H1 (cell line): Measurements from ENCODE around the gene FKBP8. TPM values are rescaled to one million over a fixed set of nuclear protein-coding genes. Genes with fewer than 3 reads are reported as not detected.

Source experiments
- CTCF ChIA-PET: fragments of 300-600 bp; sonication (Branson Sonifier 250); formaldehyde crosslinking; loops from one replicate; lab custom pipeline; 2021; ENCODE audit not compliant: partially characterized antibody; lab: Charles Lee
- POLR2A ChIA-PET: fragments of 300-600 bp; sonication (Branson Sonifier 250); formaldehyde crosslinking; loops from one replicate; lab custom pipeline; 2021; ENCODE audit warnings: inconsistent platforms; ENCODE audit not compliant: partially characterized antibody; lab: Charles Lee
- DNase-seq, 2 experiments: peaks; one replicate each; pipeline versions ENCODE4 v3.0.0 to v3.0.0-alpha.2; 2010 to 2022; ENCODE audit warnings: low spot score in 2 of 2, low read depth in 1 of 2, mixed read lengths in 1 of 2
- FAIRE-seq: peaks from 2 replicates; lab custom pipeline; 2011; peaks lifted over from hg19 to GRCh38; lab: Jason Lieb, UNC
- H2AFZ ChIP-seq: 2 replicates; pipeline ENCODE4 v1.8.1; 2012; ENCODE audit warnings: low read length, inconsistent platforms
- H2AK5ac ChIP-seq: 2 replicates; pipeline ENCODE4 v1.6.1; 2013; ENCODE audit warnings: low read depth, low read length
- H2BK120ac ChIP-seq: replicated peaks from 2 replicates; pipeline ENCODE3; 2013; ENCODE audit warnings: low read depth, low read length, inconsistent platforms
- H2BK12ac ChIP-seq: 2 replicates; pipeline ENCODE4 v1.6.1; 2013; ENCODE audit warnings: low read depth, low read length
- H2BK15ac ChIP-seq: 2 replicates; pipeline ENCODE4 v1.6.1; 2013; ENCODE audit warnings: low read length
- H2BK20ac ChIP-seq: 2 replicates; pipeline ENCODE4 v1.6.1; 2013; ENCODE audit warnings: low read length
- H2BK5ac ChIP-seq: 2 replicates; pipeline ENCODE4 v1.6.1; 2013; ENCODE audit warnings: low read depth, low read length
- H3K14ac ChIP-seq: 2 replicates; pipeline ENCODE4 v1.6.1; 2013; ENCODE audit warnings: inconsistent platforms; ENCODE audit not compliant: insufficient read length
- H3K18ac ChIP-seq: 2 replicates; pipeline ENCODE4 v1.6.1; 2013; ENCODE audit warnings: low read length; ENCODE audit errors: extremely low read depth
- H3K23ac ChIP-seq: 2 replicates; pipeline ENCODE4 v1.6.1; 2013; ENCODE audit warnings: inconsistent platforms; ENCODE audit not compliant: insufficient read length
- H3K23me2 ChIP-seq: 2 replicates; pipeline ENCODE4 v1.6.1; 2013; ENCODE audit warnings: low read depth, low read length
- H3K27ac ChIP-seq: 2 replicates; pipeline ENCODE4 v1.6.1; 2011; ENCODE audit warnings: low read depth, low read length, inconsistent platforms
- H3K27me3 ChIP-seq, 4 experiments: replicated peaks in 1 of 4; 1 replicate in 1 of 4; 2 replicates in 3 of 4; pipeline versions ENCODE4 v1.6.1 to v1.8.1; 2011 to 2013; ENCODE audit warnings: low read length in 3 of 4, mild to moderate bottlenecking in 3 of 4, inconsistent platforms in 2 of 4, mixed read lengths in 2 of 4, moderate library complexity in 1 of 4; ENCODE audit not compliant: control insufficient read depth in 3 of 4, insufficient read depth in 3 of 4; ENCODE audit errors: extremely low read depth in 1 of 4
- H3K36me3 ChIP-seq, 4 experiments: 2 replicates each; pipeline versions ENCODE4 v1.6.1 to v1.8.1; 2011 to 2013; ENCODE audit warnings: mild to moderate bottlenecking in 4 of 4, low read length in 3 of 4, moderate library complexity in 2 of 4, control low read depth in 1 of 4, inconsistent platforms in 1 of 4; ENCODE audit not compliant: insufficient read depth in 4 of 4, control insufficient read depth in 2 of 4
- H3K4ac ChIP-seq: replicated peaks from 2 replicates; pipeline ENCODE3; 2013; ENCODE audit warnings: low read length, low read depth, mixed read lengths, inconsistent platforms; ENCODE audit not compliant: insufficient read length
- H3K4me1 ChIP-seq, 4 experiments: replicated peaks in 1 of 4; 1 replicate in 1 of 4; 2 replicates in 3 of 4; pipeline versions ENCODE4 v1.6.1 to v1.8.1; 2011 to 2013; ENCODE audit warnings: low read length in 3 of 4, inconsistent platforms in 2 of 4, mixed read lengths in 1 of 4; ENCODE audit not compliant: insufficient read depth in 4 of 4, control insufficient read depth in 3 of 4
- H3K4me2 ChIP-seq, 2 experiments: 2 replicates each; pipeline versions ENCODE4 v1.6.1 to v1.8.1; 2011 to 2013; ENCODE audit warnings: low read depth in 2 of 2, low read length in 2 of 2, control low read depth in 1 of 2, inconsistent platforms in 1 of 2, mild to moderate bottlenecking in 1 of 2; ENCODE audit not compliant: insufficient read depth in 1 of 2
- H3K4me3 ChIP-seq, 4 experiments: fragments of 200-600, 300-600 bp in 1 of 4; sonication (generic), shearing (Covaris generic), sonication (Bioruptor Twin) in 1 of 4; 2 replicates each; pipeline versions ENCODE4 v1.5.1 to v1.8.1; 2011 to 2016; ENCODE audit warnings: low read length in 4 of 4, low read depth in 3 of 4, control low read depth in 2 of 4, inconsistent platforms in 2 of 4, mild to moderate bottlenecking in 2 of 4, mixed read lengths in 1 of 4, moderate library complexity in 1 of 4; ENCODE audit not compliant: insufficient read depth in 2 of 4; ENCODE audit errors: extremely low read depth in 1 of 4
- H3K56ac ChIP-seq: replicated peaks from 2 replicates; pipeline ENCODE3; 2013; ENCODE audit warnings: low read depth, mild to moderate bottlenecking, mixed read lengths, low read length, inconsistent platforms; ENCODE audit not compliant: insufficient read length
- H3K79me1 ChIP-seq: 2 replicates; pipeline ENCODE4 v1.6.1; 2013; ENCODE audit warnings: low read depth, low read length, control low read depth
- H3K79me2 ChIP-seq, 2 experiments: 2 replicates each; pipeline versions ENCODE4 v1.6.1 to v1.8.1; 2012 to 2013; ENCODE audit warnings: low read length in 2 of 2, mild to moderate bottlenecking in 2 of 2, inconsistent platforms in 1 of 2; ENCODE audit not compliant: insufficient read depth in 2 of 2, control insufficient read depth in 1 of 2
- H3K9ac ChIP-seq, 4 experiments: replicated peaks in 1 of 4; 1 replicate in 1 of 4; 2 replicates in 3 of 4; pipeline versions ENCODE4 v1.6.1 to v1.8.1; 2011 to 2013; ENCODE audit warnings: low read depth in 3 of 4, low read length in 3 of 4, control low read depth in 2 of 4, mild to moderate bottlenecking in 2 of 4, moderate library complexity in 2 of 4, inconsistent platforms in 1 of 4; ENCODE audit errors: extremely low read depth in 1 of 4
- H3K9me3 ChIP-seq, 2 experiments: 2 replicates each; pipeline versions ENCODE4 v1.6.1 to v1.8.1; 2012 to 2013; ENCODE audit warnings: mild to moderate bottlenecking in 2 of 2, moderate library complexity in 2 of 2, control low read depth in 1 of 2, inconsistent platforms in 1 of 2, low read depth in 1 of 2, low read length in 1 of 2, mixed read lengths in 1 of 2; ENCODE audit not compliant: insufficient read depth in 2 of 2
- H4K20me1 ChIP-seq, 2 experiments: replicated peaks in 1 of 2; 2 replicates each; pipeline versions ENCODE3 to v1.8.1; 2011 to 2013; ENCODE audit warnings: inconsistent platforms in 2 of 2, low read length in 2 of 2, mild to moderate bottlenecking in 1 of 2; ENCODE audit not compliant: insufficient read depth in 2 of 2, control insufficient read depth in 1 of 2
- H4K5ac ChIP-seq: 2 replicates; pipeline ENCODE4 v1.6.1; 2013; ENCODE audit warnings: low read length, low read depth, mixed read lengths, inconsistent platforms; ENCODE audit not compliant: insufficient read length
- H4K8ac ChIP-seq: 2 replicates; pipeline ENCODE4 v1.8.0; 2013; ENCODE audit warnings: mild to moderate bottlenecking, moderate library complexity, low read length, inconsistent platforms; ENCODE audit not compliant: insufficient read depth; ENCODE audit errors: extremely low read depth
- H4K91ac ChIP-seq: replicated peaks from 2 replicates; pipeline ENCODE3; 2013; ENCODE audit warnings: low read length, mixed read lengths, inconsistent platforms; ENCODE audit not compliant: insufficient read length
- CHD2 ChIP-seq: IDR thresholded peaks from 2 replicates; pipeline ENCODE4 v1.6.1; 2012; ENCODE audit warnings: low read length, improper control_type of control experiment
- WGBS, 2 experiments: shearing (Covaris generic) in 1 of 2; methylation state at CpG; one replicate each; pipeline versions ENCODE4 v1.1.6 to v1.1.7; 2013 to 2015; ENCODE audit warnings: low lambda C conversion rate in 2 of 2, mixed read lengths in 2 of 2, inconsistent platforms in 1 of 2, low coverage in 1 of 2, missing lambda C conversion rate in 1 of 2; ENCODE audit not compliant: insufficient replicate concordance in 2 of 2, insufficient coverage in 1 of 2, insufficient read length in 1 of 2; ENCODE audit errors: extremely low coverage in 1 of 2, missing lambda C conversion rate in 1 of 2; 5-methylcytosine and 5-hydroxymethylcytosine counted together
- polyA plus RNA-seq, 7 experiments: library from polyadenylated mRNA; depleted of rRNA in 3 of 7; stranded (reverse) in 5 of 7; unstranded in 2 of 7; fragments of >200 nt in 5 of 7; fragments of 200-250 nt in 2 of 7; gene quantifications; 1 replicate in 5 of 7; 2 replicates in 1 of 7; 4 replicates in 1 of 7; pipeline versions ENCODE4 v1.2.1 to v1.2.3, GENCODE V29; 2011 to 2013; ENCODE audit warnings: missing spikeins in 2 of 7, mixed read lengths in 2 of 7
- total RNA-seq: library from RNA; stranded (reverse); fragmentation: NEBNext Ultra II Directional; extraction: Animal tissue kit (Norgen Biotek cat#: 25700); gene quantifications from 2 replicates; pipeline ENCODE4 v1.2.1, GENCODE V29; 2021
- TF ChIP-seq, protein P1 (sequence below), 3 experiments: IDR thresholded peaks; 1 replicate in 2 of 3; 2 replicates in 1 of 3; pipeline versions ENCODE4 v1.5.1 to v1.6.1; 2011; ENCODE audit warnings: low read length in 3 of 3, mild to moderate bottlenecking in 3 of 3, inconsistent platforms in 2 of 3, low read depth in 1 of 3, moderate library complexity in 1 of 3; ENCODE audit not compliant: insufficient read depth in 1 of 3; ENCODE audit errors: control extremely low read depth in 1 of 3

Gene FKBP8
- total and polyA plus RNA-seq, 2 of the 8 experiments (the other 6 are each of a cell fraction or from before 2014, with no cell fraction given) = 264 to 309 TPM

DNA sequence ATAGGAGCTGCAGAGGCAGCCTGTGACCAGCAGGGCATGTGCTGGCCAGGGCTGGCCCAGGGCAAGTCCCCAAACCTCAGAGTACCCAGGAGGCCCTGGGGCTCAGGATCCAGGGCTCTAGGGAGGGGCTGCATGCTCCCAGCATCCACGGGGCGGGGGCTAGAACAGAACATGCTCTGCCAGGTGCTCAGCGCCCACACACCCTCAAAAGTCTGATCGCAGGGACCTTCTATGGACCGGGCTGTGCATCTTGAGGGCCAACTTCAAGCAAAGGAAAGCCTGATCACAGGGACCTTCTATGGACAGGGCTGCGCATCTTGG, 55.0 kb downstream of the FKBP8 start:
- no peak overlapping the region for H3K14ac ChIP-seq
- peak overlapping the region; percentile 53; the same call in 1 of the 2 replicates for H4K8ac ChIP-seq
- H2BK15ac ChIP-seq = 0 out of 2 replicates have a peak overlapping the region, but pooled peaks have one; percentile 95
- H3K23ac ChIP-seq = no peak overlapping the region
- H2AK5ac ChIP-seq = no peak overlapping the region
- 0 out of 2 replicates have a peak overlapping the region, but pooled peaks have one; percentile 18 for H2BK5ac ChIP-seq
- 0 out of 2 replicates have a peak, but pooled peaks cover 1% of the 10 kb centered on the region for H3K23me2 ChIP-seq
- peaks cover 35% of the 10 kb centered on the region for H3K79me1 ChIP-seq
- peaks cover 8 to 30% of the 10 kb centered on the region in 2 experiments for H4K20me1 ChIP-seq
- H3K4me3 ChIP-seq = no peak overlapping the region
- H2BK20ac ChIP-seq = no peak overlapping the region
- no peak for DNase-seq
- ChIA-PET POLR2A (interaction anchor here (0.9 to 1.8 kb wide), 4 partner anchors 10 to 100 kb away, joined by 3 to 6 read pairs (median 4); partner anchors contain the start of genes ELL and REX1BD), CTCF (interaction anchor here (0.8 to 18.5 kb wide), 25 partner anchors 15 to 288 kb away, joined by 3 to 458 read pairs (median 3); partner anchors contain the start of genes ELL and KXD1)
- H3K27ac ChIP-seq = no peak overlapping the region
- H3K56ac ChIP-seq = no peak overlapping the region
- FAIRE-seq = no peak
- H3K4me1 ChIP-seq = peaks cover 0 to 16% (median 8%) of the 10 kb centered on the region in 4 experiments; a peak in 5 of 7 replicates
- peaks cover 0 to 26% of the 10 kb centered on the region in 2 experiments; a peak in 1 of 4 replicates for H3K79me2 ChIP-seq
- H2AFZ ChIP-seq = no peak overlapping the region
- no peaks in the 10 kb centered on the region for H3K27me3 ChIP-seq
- no peak overlapping the region for H2BK120ac ChIP-seq
- WGBS, 2 experiments = 84% methylated on average over 6 of the region's 6 CpGs; no CpG with 5 or more reads in 1 of the 2 experiments
- H3K9ac ChIP-seq = no peak overlapping the region
- H3K18ac ChIP-seq = peak overlapping the region; percentile 48; the same call in 1 of the 2 replicates
- no peaks in the 10 kb centered on the region for H3K9me3 ChIP-seq
- no peak overlapping the region for H3K4ac ChIP-seq
- no peaks in the 10 kb centered on the region for H3K36me3 ChIP-seq
- no peak overlapping the region for H4K5ac ChIP-seq
- no peak overlapping the region for H3K4me2 ChIP-seq
- no peak overlapping the region for H2BK12ac ChIP-seq
- H4K91ac ChIP-seq = no peak overlapping the region
- no peak for TF ChIP-seq CHD2
- TF ChIP-seq, protein P1, sequence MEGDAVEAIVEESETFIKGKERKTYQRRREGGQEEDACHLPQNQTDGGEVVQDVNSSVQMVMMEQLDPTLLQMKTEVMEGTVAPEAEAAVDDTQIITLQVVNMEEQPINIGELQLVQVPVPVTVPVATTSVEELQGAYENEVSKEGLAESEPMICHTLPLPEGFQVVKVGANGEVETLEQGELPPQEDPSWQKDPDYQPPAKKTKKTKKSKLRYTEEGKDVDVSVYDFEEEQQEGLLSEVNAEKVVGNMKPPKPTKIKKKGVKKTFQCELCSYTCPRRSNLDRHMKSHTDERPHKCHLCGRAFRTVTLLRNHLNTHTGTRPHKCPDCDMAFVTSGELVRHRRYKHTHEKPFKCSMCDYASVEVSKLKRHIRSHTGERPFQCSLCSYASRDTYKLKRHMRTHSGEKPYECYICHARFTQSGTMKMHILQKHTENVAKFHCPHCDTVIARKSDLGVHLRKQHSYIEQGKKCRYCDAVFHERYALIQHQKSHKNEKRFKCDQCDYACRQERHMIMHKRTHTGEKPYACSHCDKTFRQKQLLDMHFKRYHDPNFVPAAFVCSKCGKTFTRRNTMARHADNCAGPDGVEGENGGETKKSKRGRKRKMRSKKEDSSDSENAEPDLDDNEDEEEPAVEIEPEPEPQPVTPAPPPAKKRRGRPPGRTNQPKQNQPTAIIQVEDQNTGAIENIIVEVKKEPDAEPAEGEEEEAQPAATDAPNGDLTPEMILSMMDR (IDR thresholded peaks at IDR 0.05; ENCODE audit: control extremely low read depth in 1 of 3, insufficient read depth in 1 of 3, low read depth in 1 of 3, low read length in 3 of 3) = peak; percentile 22 to 52 (median 45); a peak in 3 of 4 replicates
